A549 treated with AZD2906 at 1 μM for 4 hours (cell line): ENCODE results near the gene SND1. TPM values are rescaled to one million over a fixed set of nuclear protein-coding genes. Genes with fewer than 3 reads are reported as not detected.

Experiments used
- total RNA-seq: library from RNA; stranded (reverse); fragments of 200-300 nt; extraction: Qiagen RNA extraction; gene quantifications from 5 replicates; pipeline ENCODE4 v1.2.3, GENCODE V29; 2022

SND1 gene
- total RNA-seq: 97.4 to 110 TPM (median 102 TPM) in 5 replicates

GRCh38 chr7:127651556-127652332, at the start of gene SND1:
Gene SND1 (plus strand): TSS chr7:127652194. CDS start chr7:127652374, 180 bp downstream.

GRCh38 chr7:127618042-127618441, 34.0 kb upstream of the SND1 start, which contains the start of gene PAX4:
Gene PAX4 (minus strand): TSS chr7:127618142. CDS start chr7:127615928, 2,214 bp downstream.

GRCh38 chr7:128030654-128031611, 378.9 kb downstream of the SND1 start, which contains the start of gene LRRC4:
Gene LRRC4 (minus strand): TSS chr7:128031437. CDS start chr7:128030640, 797 bp downstream.

Other genes starting within 250 kb of the SND1 start
- gene GCC1, start 66.6 kb upstream of the SND1 start, total RNA-seq: 13.2 to 15.4 TPM (median 13.5 TPM) in 5 replicates
- 164 to 201 TPM (median 167 TPM) in 5 replicates for gene ARF5, start 63.8 kb upstream of the SND1 start, total RNA-seq
- gene FSCN3, start 58.5 kb upstream of the SND1 start, total RNA-seq: 0.10 to 0.30 TPM (median 0.15 TPM) in 5 replicates
- not detected in 5 replicates for gene PAX4, start 34.1 kb upstream of the SND1 start, total RNA-seq